BLaER1 (cell line): ENCODE results near the gene SCNN1A.
"Not testable (repeated sequence)": the region's sequence is repeated elsewhere in the genome, so short reads cannot be mapped to it uniquely, and the experiment has no call there.

ENCODE experiments used
- H3K27ac ChIP-seq: shearing (Covaris generic); formaldehyde crosslinking; 2 replicates; pipeline ENCODE4 v1.8.1; 2022
- H3K27me3 ChIP-seq: shearing (Covaris generic); formaldehyde crosslinking; 2 replicates; pipeline ENCODE4 v1.8.1; 2022
- H3K36me3 ChIP-seq: shearing (Covaris generic); formaldehyde crosslinking; 2 replicates; pipeline ENCODE4 v1.8.1; 2022
- H3K4me1 ChIP-seq: shearing (Covaris generic); formaldehyde crosslinking; 2 replicates; pipeline ENCODE4 v1.8.1; 2022
- H3K4me2 ChIP-seq: shearing (Covaris generic); formaldehyde crosslinking; 2 replicates; pipeline ENCODE4 v1.8.1; 2022
- H3K4me3 ChIP-seq: shearing (Covaris generic); formaldehyde crosslinking; 2 replicates; pipeline ENCODE4 v1.8.1; 2022
- H3K9ac ChIP-seq: shearing (Covaris generic); formaldehyde crosslinking; 2 replicates; pipeline ENCODE4 v1.8.1; 2022
- H3K9me3 ChIP-seq: shearing (Covaris generic); formaldehyde crosslinking; 2 replicates; pipeline ENCODE4 v1.8.1; 2022
- H4K20me1 ChIP-seq: shearing (Covaris generic); formaldehyde crosslinking; 2 replicates; pipeline ENCODE4 v1.8.1; 2022
- Cebpa-rat ChIP-seq: shearing (Covaris generic); IDR thresholded peaks from 2 replicates; pipeline ENCODE4 v1.8.1; 2022

Gene SCNN1A

GRCh38 chr12:6347367-6348338 is 27.7 kb downstream of the SCNN1A start:
- Histone ChIP-seq H4K20me1 (no peaks in the 10 kb centered on the region), H3K4me3 (peak overlapping the region; percentile 28), H3K4me2 (peak overlapping the region; percentile 99), H3K36me3 (no peaks in the 10 kb centered on the region), H3K9ac (peak overlapping the region; percentile 65), H3K9me3 (no peaks in the 10 kb centered on the region), H3K27me3 (no peaks in the 10 kb centered on the region), H3K4me1 (peaks cover 99% of the 10 kb centered on the region), H3K27ac (peak overlapping the region; percentile 84)
- TF ChIP-seq Cebpa-rat = no peak

GRCh38 chr12:6346942-6347341 is 28.4 kb downstream of the SCNN1A start:
- Histone ChIP-seq H3K27ac (peak overlapping the region; percentile 84), H3K9me3 (no peaks in the 10 kb centered on the region), H3K36me3 (no peaks in the 10 kb centered on the region), H3K4me3 (no peak overlapping the region), H3K27me3 (no peaks in the 10 kb centered on the region), H3K4me1 (peaks cover 99% of the 10 kb centered on the region), H4K20me1 (no peaks in the 10 kb centered on the region), H3K9ac (peak overlapping the region; percentile 65), H3K4me2 (peak overlapping the region; percentile 99)
- TF ChIP-seq Cebpa-rat = no peak

GRCh38 chr12:6346235-6346832 is 29.0 kb downstream of the SCNN1A start:
- Histone ChIP-seq H3K36me3 (no peaks in the 10 kb centered on the region), H3K4me2 (peak overlapping the region; percentile 99), H3K27me3 (no peaks in the 10 kb centered on the region), H3K9me3 (no peaks in the 10 kb centered on the region), H3K9ac (no peak overlapping the region), H3K27ac (peak overlapping the region; percentile 84), H4K20me1 (no peaks in the 10 kb centered on the region), H3K4me1 (peaks cover 93% of the 10 kb centered on the region), H3K4me3 (no peak overlapping the region)
- no peak for TF ChIP-seq Cebpa-rat

- no peak overlapping the region; the same call in 1 of the 2 replicates for H3K9ac ChIP-seq
- no peaks in the 10 kb centered on the region for H3K36me3 ChIP-seq
- peaks cover 85% of the 10 kb centered on the region for H3K4me1 ChIP-seq
- no peaks in the 10 kb centered on the region for H3K27me3 ChIP-seq
- H4K20me1 ChIP-seq = 0 out of 2 replicates have a peak, but pooled peaks cover under 1% of the 10 kb centered on the region
- no peak overlapping the region for H3K4me3 ChIP-seq
- H3K4me2 ChIP-seq = peak overlapping the region; percentile 99
- H3K9me3 ChIP-seq = no peaks in the 10 kb centered on the region
- no peak for TF ChIP-seq Cebpa-rat
- H3K27ac ChIP-seq = peak overlapping the region; percentile 84
Measured at GRCh38 chr12:6345319-6346091, 29.9 kb downstream of the SCNN1A start.

- peak overlapping the region; percentile 99 for H3K4me2 ChIP-seq
- H3K9ac ChIP-seq = peak overlapping the region; percentile 96
- H4K20me1 ChIP-seq = peaks cover 14% of the 10 kb centered on the region
- peak overlapping the region; percentile 51; the same call in 1 of the 2 replicates for H3K4me3 ChIP-seq
- H3K27ac ChIP-seq = peak overlapping the region; percentile 98
- peaks cover 82% of the 10 kb centered on the region for H3K4me1 ChIP-seq
- H3K36me3 ChIP-seq, H3K27me3 ChIP-seq, H3K9me3 ChIP-seq: not testable (repeated sequence)
Measured at GRCh38 chr12:6344101-6344660, 31.2 kb downstream of the SCNN1A start.

GRCh38 chr12:6343518-6343917 is 31.8 kb downstream of the SCNN1A start:
- peak overlapping the region; percentile 98 for H3K27ac ChIP-seq
- no peaks in the 10 kb centered on the region for H3K9me3 ChIP-seq
- H3K4me1 ChIP-seq = peaks cover 82% of the 10 kb centered on the region
- no peaks in the 10 kb centered on the region for H3K27me3 ChIP-seq
- peak overlapping the region; percentile 99 for H3K4me2 ChIP-seq
- TF ChIP-seq Cebpa-rat = no peak
- H3K9ac ChIP-seq = peak overlapping the region; percentile 96
- peak overlapping the region; percentile 51 for H3K4me3 ChIP-seq
- peaks cover 8% of the 10 kb centered on the region; the same call in 1 of the 2 replicates for H3K36me3 ChIP-seq
- H4K20me1 ChIP-seq = peaks cover 20% of the 10 kb centered on the region

GRCh38 chr12:6342140-6342889 is 33.0 kb downstream of the SCNN1A start:
- Histone ChIP-seq H3K27ac (peak overlapping the region; percentile 98), H3K36me3 (peaks cover 8% of the 10 kb centered on the region; the same call in 1 of the 2 replicates), H3K9me3 (no peaks in the 10 kb centered on the region), H3K4me2 (peak overlapping the region; percentile 99), H3K4me1 (peaks cover 82% of the 10 kb centered on the region), H3K9ac (peak overlapping the region; percentile 96), H3K27me3 (no peaks in the 10 kb centered on the region), H3K4me3 (peak overlapping the region; percentile 92), H4K20me1 (peaks cover 27% of the 10 kb centered on the region)
- no peak for TF ChIP-seq Cebpa-rat

- Histone ChIP-seq H3K4me1 (peaks cover 82% of the 10 kb centered on the region), H3K4me2 (peak within 1 kb of the TSS; percentile 99), H3K9ac (peak within 1 kb of the TSS; percentile 96), H3K27ac (peak within 1 kb of the TSS; percentile 98), H3K27me3 (no peaks in the 10 kb centered on the region), H3K4me3 (peak within 1 kb of the TSS; percentile 92), H3K9me3 (no peaks in the 10 kb centered on the region), H4K20me1 (peaks cover 31% of the 10 kb centered on the region), H3K36me3 (peaks cover 8% of the 10 kb centered on the region; the same call in 1 of the 2 replicates)
- TF ChIP-seq Cebpa-rat = peak; percentile 96
Measured at GRCh38 chr12:6341417-6342139, 33.8 kb downstream of the SCNN1A start, which contains the start of gene TNFRSF1A. Gene TNFRSF1A (minus strand): TSS chr12:6342076. CDS start chr12:6341814, 262 bp downstream.
